Measurements from ENCODE around the gene ATRN. TPM values are rescaled to one million over a fixed set of nuclear protein-coding genes. Genes with fewer than 3 reads are reported as not detected.

The ATRN gene
- total and polyA plus RNA-seq, 2 donors (not counting 3 experiments of a cell fraction or from before 2014, with no cell fraction given) = 32.3 to 33.1 TPM

GRCh38 chr20:3627476-3627875 is 156.7 kb downstream of the ATRN start:
- no peak for DNase-seq (ENCODE audit: low read depth, low spot score)
- H3K4me3 ChIP-seq (replicated peaks in 1 of 3; ENCODE audit: insufficient read depth in 1 of 3, low read depth in 1 of 3, low read length in 3 of 3) = no peak overlapping the region
- no peaks in the 10 kb centered on the region for H3K9me3 ChIP-seq (replicated peaks; ENCODE audit: control insufficient read depth, insufficient read depth, low read length)
- H2AFZ ChIP-seq (ENCODE audit: low read depth, low read length) = no peak overlapping the region
- FAIRE-seq = no peak
- no peaks in the 10 kb centered on the region for H3K27me3 ChIP-seq (ENCODE audit: control insufficient read depth in 2 of 2, insufficient read depth in 2 of 2, low read length in 2 of 2)
- no peak overlapping the region for H3K4me2 ChIP-seq (ENCODE audit: insufficient read depth, low read length)
- H4K20me1 ChIP-seq (replicated peaks; ENCODE audit: control insufficient read depth, extremely low read depth, insufficient read depth, low read length) = no peaks in the 10 kb centered on the region
- BruUV-seq (replicated peaks) = no TSS peak
- no peaks in the 10 kb centered on the region for H3K79me2 ChIP-seq (ENCODE audit: control insufficient read depth, insufficient read depth, low read length)
- H3K36me3 ChIP-seq (ENCODE audit: control insufficient read depth in 2 of 2, extremely low read depth in 1 of 2, insufficient read depth in 2 of 2, low read length in 2 of 2) = no peaks in the 10 kb centered on the region
- no peak for TF ChIP-seq MAX (IDR thresholded peaks at IDR 0.05; ENCODE audit: insufficient read depth, insufficient read length)
- TF ChIP-seq POLR2A (IDR thresholded peaks at IDR 0.05; ENCODE audit: low read depth, low read length) = no peak
- TF ChIP-seq EZH2 (IDR thresholded peaks at IDR 0.05; ENCODE audit: borderline replicate concordance, low read depth, low read length, severe bottlenecking) = no peak
- no peak for TF ChIP-seq GATA2 (IDR thresholded peaks at IDR 0.05; ENCODE audit: insufficient read depth, insufficient read length, low read depth, low read length)
- TF ChIP-seq, protein P1, sequence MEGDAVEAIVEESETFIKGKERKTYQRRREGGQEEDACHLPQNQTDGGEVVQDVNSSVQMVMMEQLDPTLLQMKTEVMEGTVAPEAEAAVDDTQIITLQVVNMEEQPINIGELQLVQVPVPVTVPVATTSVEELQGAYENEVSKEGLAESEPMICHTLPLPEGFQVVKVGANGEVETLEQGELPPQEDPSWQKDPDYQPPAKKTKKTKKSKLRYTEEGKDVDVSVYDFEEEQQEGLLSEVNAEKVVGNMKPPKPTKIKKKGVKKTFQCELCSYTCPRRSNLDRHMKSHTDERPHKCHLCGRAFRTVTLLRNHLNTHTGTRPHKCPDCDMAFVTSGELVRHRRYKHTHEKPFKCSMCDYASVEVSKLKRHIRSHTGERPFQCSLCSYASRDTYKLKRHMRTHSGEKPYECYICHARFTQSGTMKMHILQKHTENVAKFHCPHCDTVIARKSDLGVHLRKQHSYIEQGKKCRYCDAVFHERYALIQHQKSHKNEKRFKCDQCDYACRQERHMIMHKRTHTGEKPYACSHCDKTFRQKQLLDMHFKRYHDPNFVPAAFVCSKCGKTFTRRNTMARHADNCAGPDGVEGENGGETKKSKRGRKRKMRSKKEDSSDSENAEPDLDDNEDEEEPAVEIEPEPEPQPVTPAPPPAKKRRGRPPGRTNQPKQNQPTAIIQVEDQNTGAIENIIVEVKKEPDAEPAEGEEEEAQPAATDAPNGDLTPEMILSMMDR (IDR thresholded peaks at IDR 0.05; ENCODE audit: extremely low read depth in 1 of 2, insufficient read depth in 1 of 2, low read depth in 1 of 2, low read length in 2 of 2) = no peak
- TF ChIP-seq POLR2AphosphoS5 (IDR thresholded peaks at IDR 0.05; ENCODE audit: insufficient read depth, low read depth, low read length) = no peak
- TF ChIP-seq FOS (IDR thresholded peaks at IDR 0.05; ENCODE audit: borderline replicate concordance, insufficient read depth, low read length) = no peak
- H3K27ac ChIP-seq (ENCODE audit: insufficient read depth, low read depth, low read length) = no peak overlapping the region
- H3K4me1 ChIP-seq (ENCODE audit: control insufficient read depth, extremely low read depth, insufficient read depth, low read length) = no peaks in the 10 kb centered on the region
- no peaks in the 10 kb centered on the region for H3K9me1 ChIP-seq (replicated peaks; ENCODE audit: control insufficient read depth, extremely low read depth, insufficient read depth, low read length)
- CTCF ChIA-PET = no interaction called here
- POLR2A ChIA-PET = no interaction called here
- dilution Hi-C loops (cut with MboI; ENCODE audit: extremely low pct_ligation_motif_present, low sequenced_read_pairs) (no loop called here), intact Hi-C loops (cut with micrococcal nuclease) (no loop called here)
- H3K9ac ChIP-seq (replicated peaks; ENCODE audit: extremely low read depth, insufficient read depth, low read length) = no peak overlapping the region
